Measurements from ENCODE around the gene UBTD1.

UBTD1 gene

GRCh38 chr10:97539523-97540200, 40.9 kb downstream of the UBTD1 start:
- TF ChIP-seq MAX (IDR thresholded peaks at IDR 0.05; ENCODE audit: low read depth, low read length), result no peak
- no peak for TF ChIP-seq MYC (IDR thresholded peaks at IDR 0.05; ENCODE audit: low read depth, low read length)
- no peak for TF ChIP-seq CTCF (IDR thresholded peaks at IDR 0.05; ENCODE audit: low read depth, low read length)
- TF ChIP-seq POLR2A (IDR thresholded peaks at IDR 0.05; ENCODE audit: extremely low read depth, insufficient read length), result no peak
- peak; percentile 26 for DNase-seq (ENCODE audit: low read depth)
- no peak overlapping the region for H3K4me3 ChIP-seq (ENCODE audit: low read depth, low read length)

GRCh38 chr10:97540669-97541500, 42.2 kb downstream of the UBTD1 start:
- H3K4me3 ChIP-seq (ENCODE audit: low read depth, low read length), result no peak overlapping the region
- TF ChIP-seq CTCF (IDR thresholded peaks at IDR 0.05; ENCODE audit: low read depth, low read length) (peak; percentile 10), MYC (IDR thresholded peaks at IDR 0.05; ENCODE audit: low read depth, low read length) (no peak)
- peak; percentile 28 for DNase-seq (ENCODE audit: low read depth)

- H3K4me3 ChIP-seq (ENCODE audit: low read depth, low read length), result no peak overlapping the region
- peak; percentile 78 for DNase-seq (ENCODE audit: low read depth)
- TF ChIP-seq MAX (IDR thresholded peaks at IDR 0.05; ENCODE audit: low read depth, low read length), result no peak
- no peak for TF ChIP-seq CTCF (IDR thresholded peaks at IDR 0.05; ENCODE audit: low read depth, low read length)
- no peak for TF ChIP-seq POLR2A (IDR thresholded peaks at IDR 0.05; ENCODE audit: extremely low read depth, insufficient read length)
- peak; percentile 30; the same call in 1 of the 2 replicates for TF ChIP-seq MYC (IDR thresholded peaks at IDR 0.05; ENCODE audit: low read depth, low read length)
These were observed 43.7 kb downstream of the UBTD1 start for GRCh38 chr10:97542169-97543024.

GRCh38 chr10:97543025-97543546, 44.4 kb downstream of the UBTD1 start:
- TF ChIP-seq MYC (IDR thresholded peaks at IDR 0.05; ENCODE audit: low read depth, low read length), result peak; percentile 86
- TF ChIP-seq MAX (IDR thresholded peaks at IDR 0.05; ENCODE audit: low read depth, low read length), result peak; percentile 85
- TF ChIP-seq POLR2A (IDR thresholded peaks at IDR 0.05; ENCODE audit: extremely low read depth, insufficient read length), result no peak
- no peak for TF ChIP-seq CTCF (IDR thresholded peaks at IDR 0.05; ENCODE audit: low read depth, low read length)
- no peak overlapping the region for H3K4me3 ChIP-seq (ENCODE audit: low read depth, low read length)
- peak; percentile 89 for DNase-seq (ENCODE audit: low read depth)

GRCh38 chr10:97546456-97547270, 47.9 kb downstream of the UBTD1 start:
- TF ChIP-seq POLR2A (IDR thresholded peaks at IDR 0.05; ENCODE audit: extremely low read depth, insufficient read length), result no peak
- no peak for TF ChIP-seq MAX (IDR thresholded peaks at IDR 0.05; ENCODE audit: low read depth, low read length)
- no peak for TF ChIP-seq MYC (IDR thresholded peaks at IDR 0.05; ENCODE audit: low read depth, low read length)
- no peak for TF ChIP-seq CTCF (IDR thresholded peaks at IDR 0.05; ENCODE audit: low read depth, low read length)
- no peak for DNase-seq (ENCODE audit: low read depth)
- H3K4me3 ChIP-seq (ENCODE audit: low read depth, low read length), result no peak overlapping the region
